Vagina (tissue), 2 donors: ENCODE data around the gene SLC23A1. TPM values are rescaled to one million over a fixed set of nuclear protein-coding genes. Genes with fewer than 3 reads are reported as not detected.
A peak's percentile ranks its signal among the peaks of the same experiment; 100 is the strongest.

Experiments used
- DNase-seq, 2 donors: peaks; one replicate each; pipeline ENCODE4 v3.0.0-alpha.2; 2017; ENCODE audit errors: extremely low spot score in 2 of 2
- H3K27ac ChIP-seq: fragments of 200-600 bp; sonication (generic); one replicate; pipeline ENCODE4 v1.5.1; 2019
- H3K27me3 ChIP-seq: fragments of 200-600 bp; sonication (generic); one replicate; pipeline ENCODE4 v1.5.1; 2019
- H3K36me3 ChIP-seq, 2 donors: fragments of 200-600 bp; sonication (generic); one replicate each; pipeline ENCODE4 v1.5.1; 2017 to 2019
- H3K4me1 ChIP-seq: fragments of 200-600 bp; sonication (generic); one replicate; pipeline ENCODE4 v1.5.1; 2019
- H3K4me3 ChIP-seq, 2 donors: fragments of 200-600 bp; sonication (generic); 1 replicate in 1 of 2; 2 replicates in 1 of 2; pipeline ENCODE4 v1.5.1; 2016 to 2019
- H3K9me3 ChIP-seq: fragments of 200-600 bp; sonication (generic); one replicate; pipeline ENCODE4 v1.5.1; 2019
- POLR2A ChIP-seq, 2 donors: fragments of 450-650 bp; IDR thresholded peaks; one replicate each; pipeline ENCODE4 v1.6.1; 2017; ENCODE audit warnings: antibody characterized with exemption in 2 of 2, mild to moderate bottlenecking in 2 of 2, moderate library complexity in 2 of 2
- POLR2AphosphoS5 ChIP-seq, 2 donors: sonication (generic); formaldehyde crosslinking; IDR thresholded peaks; one replicate each; pipeline ENCODE4 v1.9.0; 2017; ENCODE audit warnings: antibody characterized with exemption in 2 of 2, mild to moderate bottlenecking in 2 of 2, low read depth in 1 of 2; ENCODE audit not compliant: insufficient read depth in 1 of 2
- intact Hi-C: fragments of 100-400 bp; cut with DNase I; formaldehyde crosslinking; loops from one replicate; pipeline ENCODE4 v1.15.1; 2023
- total RNA-seq: library from RNA; depleted of rRNA; stranded (reverse); fragments of >200 nt; gene quantifications from one replicate; pipeline ENCODE4 v1.2.3, GENCODE V29; 2016
- TF ChIP-seq, protein P1 (sequence below), 3 experiments: fragments of 450-650 bp in 2 of 3; fragments of 200-600 bp in 1 of 3; sonication (generic) in 1 of 3; IDR thresholded peaks; one replicate each; pipeline ENCODE4 v1.5.1; 2017 to 2019; ENCODE audit warnings: antibody characterized with exemption in 3 of 3, mild to moderate bottlenecking in 2 of 3, moderate library complexity in 2 of 3

SLC23A1 gene
- total RNA-seq, 1 donor from 2014 or later: not detected

DNA sequence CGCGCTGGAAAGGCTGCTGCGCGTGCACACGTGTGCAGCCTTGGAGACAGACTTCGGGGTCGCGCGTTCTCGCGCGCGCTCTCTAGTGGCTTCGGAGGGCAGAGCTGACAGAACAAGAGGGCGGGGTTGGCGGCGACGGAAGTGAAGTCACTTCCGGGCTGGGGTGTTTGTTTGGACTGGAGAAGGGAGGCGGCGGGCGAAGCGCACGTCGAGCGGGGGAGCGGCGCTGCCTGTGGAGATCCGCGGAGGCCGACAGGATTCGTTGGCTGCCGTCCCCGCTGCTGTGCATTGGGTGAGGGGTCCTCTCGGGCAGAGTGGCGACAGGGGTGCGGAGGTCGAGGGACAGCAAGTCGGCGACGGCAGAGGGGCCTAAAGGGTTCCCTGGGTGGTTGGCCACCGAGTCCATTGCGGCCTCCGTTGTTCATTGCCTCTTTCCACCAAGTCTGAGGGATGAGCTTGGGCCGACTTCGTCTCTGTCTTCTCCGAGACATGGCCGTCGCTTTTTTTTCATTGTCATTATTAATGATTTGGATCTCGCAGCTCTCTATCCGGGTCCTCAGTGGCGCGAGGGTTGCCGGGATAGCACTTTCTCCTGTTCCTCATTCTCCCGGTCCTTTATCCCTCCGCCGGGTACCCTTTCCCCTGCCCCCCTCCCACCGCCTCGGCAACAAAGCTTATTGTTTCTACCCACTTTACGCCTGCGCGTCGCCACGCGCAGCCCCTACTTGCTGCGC is 41.2 kb downstream of the SLC23A1 start, which contains the start of gene PAIP2:
Gene PAIP2, plus strand, starts transcription at position 166 of the 734 bp plus-strand sequence. CDS start 21,931 bp downstream, outside the sequence.
- peak; percentile 95 to 98 for DNase-seq
- Histone ChIP-seq H3K27me3 (no peaks in the 10 kb centered on the region), H3K9me3 (no peaks in the 10 kb centered on the region), H3K27ac (peak within 1 kb of the TSS; percentile 100), H3K36me3 (peaks cover 0 to 5% of the 10 kb centered on the region in 2 donors), H3K4me1 (peaks cover 43% of the 10 kb centered on the region), H3K4me3 (peak within 1 kb of the TSS; percentile 87 to 96)
- intact Hi-C loops: no loop called here
- TF ChIP-seq POLR2A (IDR thresholded peaks at IDR 0.05) (peak in 1 of 2 donors; percentile 89), POLR2AphosphoS5 (IDR thresholded peaks at IDR 0.05; ENCODE audit: insufficient read depth in 1 of 2, low read depth in 1 of 2) (peak; percentile 85 to 98)
- TF ChIP-seq, protein P1, sequence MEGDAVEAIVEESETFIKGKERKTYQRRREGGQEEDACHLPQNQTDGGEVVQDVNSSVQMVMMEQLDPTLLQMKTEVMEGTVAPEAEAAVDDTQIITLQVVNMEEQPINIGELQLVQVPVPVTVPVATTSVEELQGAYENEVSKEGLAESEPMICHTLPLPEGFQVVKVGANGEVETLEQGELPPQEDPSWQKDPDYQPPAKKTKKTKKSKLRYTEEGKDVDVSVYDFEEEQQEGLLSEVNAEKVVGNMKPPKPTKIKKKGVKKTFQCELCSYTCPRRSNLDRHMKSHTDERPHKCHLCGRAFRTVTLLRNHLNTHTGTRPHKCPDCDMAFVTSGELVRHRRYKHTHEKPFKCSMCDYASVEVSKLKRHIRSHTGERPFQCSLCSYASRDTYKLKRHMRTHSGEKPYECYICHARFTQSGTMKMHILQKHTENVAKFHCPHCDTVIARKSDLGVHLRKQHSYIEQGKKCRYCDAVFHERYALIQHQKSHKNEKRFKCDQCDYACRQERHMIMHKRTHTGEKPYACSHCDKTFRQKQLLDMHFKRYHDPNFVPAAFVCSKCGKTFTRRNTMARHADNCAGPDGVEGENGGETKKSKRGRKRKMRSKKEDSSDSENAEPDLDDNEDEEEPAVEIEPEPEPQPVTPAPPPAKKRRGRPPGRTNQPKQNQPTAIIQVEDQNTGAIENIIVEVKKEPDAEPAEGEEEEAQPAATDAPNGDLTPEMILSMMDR (IDR thresholded peaks at IDR 0.05): peak; percentile 51 to 73 (median 72)

DNA sequence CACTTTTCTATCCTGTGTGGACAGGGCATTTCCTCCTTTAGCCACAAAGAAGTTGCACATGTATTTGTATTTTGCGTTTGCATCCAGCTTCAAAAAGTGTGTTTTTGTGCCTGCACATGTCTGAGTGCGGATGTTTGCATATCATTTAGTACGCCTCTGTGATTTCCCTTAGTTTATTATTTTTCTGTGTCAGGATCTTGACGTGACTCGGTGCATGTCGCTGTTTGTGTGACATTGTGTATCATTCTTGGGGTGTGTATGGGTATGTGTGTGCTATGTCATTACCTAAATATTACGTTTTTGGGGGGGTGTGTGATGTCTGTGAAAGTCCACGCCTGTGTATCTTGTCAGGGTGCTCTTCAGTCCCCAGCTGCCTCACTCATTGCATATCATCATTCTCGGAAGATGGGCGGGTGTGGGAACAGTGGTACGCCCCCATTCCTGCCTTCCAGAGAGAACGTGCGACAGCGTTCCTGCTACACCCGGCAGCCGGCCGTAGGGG is 41.9 kb downstream of the SLC23A1 start:
- peaks cover 37% of the 10 kb centered on the region for H3K4me1 ChIP-seq
- H3K27ac ChIP-seq: peak overlapping the region; percentile 100
- H3K4me3 ChIP-seq: peak overlapping the region; percentile 87 to 96
- DNase-seq: no peak
- intact Hi-C loops: no loop called here
- no peaks in the 10 kb centered on the region for H3K27me3 ChIP-seq
- TF ChIP-seq POLR2A (IDR thresholded peaks at IDR 0.05) (no peak), POLR2AphosphoS5 (IDR thresholded peaks at IDR 0.05; ENCODE audit: insufficient read depth in 1 of 2, low read depth in 1 of 2) (no peak)
- TF ChIP-seq, protein P1 (IDR thresholded peaks at IDR 0.05): no peak
- H3K9me3 ChIP-seq: no peaks in the 10 kb centered on the region
- peaks cover 0 to 5% of the 10 kb centered on the region in 2 donors for H3K36me3 ChIP-seq

DNA sequence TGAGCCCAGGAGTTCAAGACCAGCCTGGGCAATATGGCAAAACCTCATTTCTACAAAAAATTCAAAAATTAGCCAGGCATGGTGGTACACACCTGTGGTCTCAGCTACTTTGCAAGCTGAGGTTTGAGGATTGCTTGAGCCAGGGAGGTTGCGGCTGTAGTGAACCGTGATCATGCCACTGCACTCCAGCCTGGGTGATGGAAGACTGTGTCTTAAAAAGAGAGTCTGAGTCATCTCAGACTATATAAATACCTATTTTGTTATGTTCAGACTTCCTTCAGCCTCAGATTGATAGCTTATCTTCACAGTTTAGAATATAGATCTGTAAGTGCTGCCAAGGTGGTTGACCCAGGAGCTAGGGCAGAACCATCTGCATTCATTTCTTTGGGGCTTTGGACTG is 43.0 kb downstream of the SLC23A1 start:
- peaks cover 0 to 5% of the 10 kb centered on the region in 2 donors for H3K36me3 ChIP-seq
- DNase-seq: no peak
- no peak for TF ChIP-seq POLR2AphosphoS5 (IDR thresholded peaks at IDR 0.05; ENCODE audit: insufficient read depth in 1 of 2, low read depth in 1 of 2)
- TF ChIP-seq POLR2A (IDR thresholded peaks at IDR 0.05): no peak
- TF ChIP-seq, protein P1 (IDR thresholded peaks at IDR 0.05): no peak
- intact Hi-C loops: no loop called here
- peaks cover 36% of the 10 kb centered on the region for H3K4me1 ChIP-seq
- H3K27me3 ChIP-seq: no peaks in the 10 kb centered on the region
- H3K4me3 ChIP-seq: no peak overlapping the region
- H3K9me3 ChIP-seq: no peaks in the 10 kb centered on the region
- no peak overlapping the region for H3K27ac ChIP-seq

DNA sequence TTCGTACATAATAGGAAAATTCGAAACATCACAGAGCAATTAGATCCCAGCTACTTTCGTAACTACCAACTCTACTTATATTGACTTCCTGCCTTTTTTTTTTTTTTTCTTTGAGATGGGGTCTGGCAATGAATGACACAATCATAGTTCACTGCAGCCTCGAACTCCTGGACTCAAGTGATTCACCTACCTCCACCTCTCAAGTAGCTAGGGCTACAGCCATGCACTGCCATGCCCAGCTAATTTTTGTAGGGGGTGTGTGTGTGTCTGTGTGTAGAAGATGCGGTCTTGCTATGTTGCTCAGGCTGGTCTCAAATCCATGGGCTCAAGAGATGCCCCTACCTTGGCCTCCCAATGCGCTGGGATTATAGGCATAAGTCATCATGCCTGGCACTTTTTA is 47.3 kb downstream of the SLC23A1 start:
- Histone ChIP-seq H3K4me1 (peaks cover 3% of the 10 kb centered on the region), H3K36me3 (peaks cover 0 to 17% of the 10 kb centered on the region in 2 donors), H3K4me3 (no peak overlapping the region), H3K27ac (no peak overlapping the region), H3K27me3 (no peaks in the 10 kb centered on the region), H3K9me3 (no peaks in the 10 kb centered on the region)
- no peak for DNase-seq
- no peak for TF ChIP-seq POLR2A (IDR thresholded peaks at IDR 0.05)
- TF ChIP-seq, protein P1 (IDR thresholded peaks at IDR 0.05): no peak
- intact Hi-C loops: no loop called here

Other genes with a start within 250 kb of the SLC23A1 start
- gene SIL1, start 184.9 kb downstream of the SLC23A1 start, total RNA-seq: 35.6 TPM
- gene MATR3, start 89.6 kb downstream of the SLC23A1 start, total RNA-seq: 126 TPM
- 66.0 TPM for gene PAIP2, start 41.4 kb downstream of the SLC23A1 start, total RNA-seq
- gene MZB1, start 6.6 kb upstream of the SLC23A1 start, total RNA-seq: not detected
- 2.5 TPM for gene PROB1, start 11.8 kb upstream of the SLC23A1 start, total RNA-seq
- gene SPATA24, start 20.8 kb upstream of the SLC23A1 start, total RNA-seq: 12.3 TPM
- 7.6 TPM for gene DNAJC18, start 56.2 kb upstream of the SLC23A1 start, total RNA-seq
- gene ECSCR, start 79.4 kb upstream of the SLC23A1 start, total RNA-seq: 37.1 TPM
- not detected for gene SMIM33, start 87.7 kb upstream of the SLC23A1 start, total RNA-seq
- gene STING1, start 99.5 kb upstream of the SLC23A1 start, total RNA-seq: 103 TPM
- gene UBE2D2, start 178.0 kb upstream of the SLC23A1 start, total RNA-seq: 57.5 TPM